HCEC 1CT (cell line): ENCODE results near the gene MZF1.

Source experiments
- DNase-seq: peaks from one replicate; pipeline ENCODE4 v3.0.0-alpha.2; 2017

The MZF1 gene

GRCh38 chr19:58538257-58539168, 34.6 kb downstream of the MZF1 start:
- DNase-seq, result no peak

- DNase-seq, result no peak
Measured at GRCh38 chr19:58536852-58537798, 36.0 kb downstream of the MZF1 start.

- DNase-seq, result no peak
Measured at GRCh38 chr19:58535857-58536256, 37.3 kb downstream of the MZF1 start.

- no peak for DNase-seq
Measured at GRCh38 chr19:58531034-58531840, 41.9 kb downstream of the MZF1 start.

- DNase-seq, result no peak
Measured at GRCh38 chr19:58529405-58529804, 43.7 kb downstream of the MZF1 start.

GRCh38 chr19:58522709-58523108, 50.4 kb downstream of the MZF1 start:
- no peak for DNase-seq

GRCh38 chr19:58521651-58522050, 51.5 kb downstream of the MZF1 start:
- no peak for DNase-seq

GRCh38 chr19:58520257-58520599, 52.9 kb downstream of the MZF1 start:
- DNase-seq, result no peak

GRCh38 chr19:58519355-58520256, 53.5 kb downstream of the MZF1 start, which contains the start of gene ZBTB45:
Gene ZBTB45, minus strand, starts transcription at chr19:58519810. Its CDS starts 2,137 bp downstream, at chr19:58517673.
- DNase-seq, result peak; percentile 98

GRCh38 chr19:58519087-58519354, 54.1 kb downstream of the MZF1 start:
- DNase-seq, result peak; percentile 73

- DNase-seq, result no peak
Measured at GRCh38 chr19:58518256-58519086, 54.7 kb downstream of the MZF1 start.

GRCh38 chr19:58516964-58517833, 55.9 kb downstream of the MZF1 start:
- no peak for DNase-seq

GRCh38 chr19:58516246-58516836, 56.8 kb downstream of the MZF1 start:
- DNase-seq, result no peak

GRCh38 chr19:58515259-58515658, 57.9 kb downstream of the MZF1 start:
- no peak for DNase-seq

GRCh38 chr19:58514564-58515022, 58.5 kb downstream of the MZF1 start:
- no peak for DNase-seq

GRCh38 chr19:58513694-58514563, 59.2 kb downstream of the MZF1 start:
- DNase-seq, result peak; percentile 64

- no peak for DNase-seq
Measured at GRCh38 chr19:58513213-58513693, 59.9 kb downstream of the MZF1 start.
